K562 (cell line): ENCODE results near the gene WDR3. TPM values are rescaled to one million over a fixed set of nuclear protein-coding genes. Genes with fewer than 3 reads are reported as not detected.
A peak's percentile ranks its signal among the peaks of the same experiment; 100 is the strongest.

Source experiments
- BDP1 ChIP-seq: IDR thresholded peaks from 3 replicates; pipeline ENCODE4 v1.6.1; 2011; ENCODE audit not compliant: insufficient read length, insufficient read depth
- ETV6 ChIP-seq, 3 experiments: fragments of 150-350 bp in 1 of 3; sonication (generic) in 1 of 3; formaldehyde crosslinking in 1 of 3; IDR thresholded peaks; 2 replicates each; pipeline versions ENCODE4 v1.6.1 to v1.8.0; 2014 to 2022; ENCODE audit warnings: borderline replicate concordance in 2 of 3, low read depth in 2 of 3, antibody characterized with exemption in 1 of 3, low read length in 1 of 3, mild to moderate bottlenecking in 1 of 3, missing genetic modification reagents in 1 of 3
- FOSL1 ChIP-seq: fragments of 200-800 bp; sonication (Bioruptor generic); conservative IDR thresholded peaks from 2 replicates; pipeline ENCODE4 v1.6.1; 2016; ENCODE audit warnings: missing genetic modification characterization, missing compliant biosample characterization
- HES1 ChIP-seq: fragments of 450-650 bp; IDR thresholded peaks from 2 replicates; pipeline ENCODE4 v1.6.1; 2016; ENCODE audit warnings: low read depth, mild to moderate bottlenecking, moderate library complexity
- JUND ChIP-seq, 2 experiments: IDR thresholded peaks; 2 replicates in 1 of 2; 3 replicates in 1 of 2; pipeline ENCODE4 v1.6.1; 2011; ENCODE audit warnings: borderline replicate concordance in 2 of 2, low read depth in 2 of 2, low read length in 2 of 2, improper control_type of control experiment in 1 of 2, missing biosample characterization in 1 of 2, missing genetic modification characterization in 1 of 2, missing genetic modification reagents in 1 of 2
- NBN ChIP-seq: fragments of 450-650 bp; IDR thresholded peaks from 2 replicates; pipeline ENCODE4 v1.6.1; 2016; ENCODE audit warnings: low read depth, mild to moderate bottlenecking
- SETDB1 ChIP-seq: IDR thresholded peaks from one replicate; pipeline ENCODE4 v1.6.1; 2012; ENCODE audit warnings: low read length, control low read depth, inconsistent platforms
- SFPQ ChIP-seq: fragments of 200-400 bp; formaldehyde crosslinking; IDR thresholded peaks from 2 replicates; pipeline ENCODE4 v1.6.1; 2017; ENCODE audit warnings: mild to moderate bottlenecking, low read depth, low read length, moderate library complexity
- ZBTB9 ChIP-seq: fragments of 450-650 bp; formaldehyde crosslinking; IDR thresholded peaks from 2 replicates; pipeline ENCODE4 v1.4.0; 2020; ENCODE audit warnings: mild to moderate bottlenecking, moderate library complexity
- ZHX1 ChIP-seq: fragments of 150-350 bp; conservative IDR thresholded peaks from 2 replicates; pipeline ENCODE4 v1.6.1; 2014; ENCODE audit warnings: low read length
- ZZZ3 ChIP-seq: fragments of 450-650 bp; IDR thresholded peaks from 2 replicates; pipeline ENCODE4 v1.6.1; 2016; ENCODE audit warnings: antibody characterized with exemption, mild to moderate bottlenecking, moderate library complexity
- polyA plus RNA-seq, 8 experiments: library from polyadenylated mRNA; depleted of rRNA in 4 of 8; stranded (reverse) in 5 of 8; unstranded in 3 of 8; fragments of >200 nt; fragmentation: Nextera tagmentation in 2 of 8; fragmentation: Illumina TruSeq in 1 of 8; extraction: Ambion mirVana in 2 of 8; extraction: Trizol in 1 of 8; gene quantifications; 2 replicates each; pipeline versions ENCODE4 v1.2.1 to v1.2.3, GENCODE V29; 2011 to 2014; ENCODE audit warnings: inconsistent platforms in 1 of 8, missing spikeins in 1 of 8
- total RNA-seq, 7 experiments: library from RNA; depleted of rRNA in 6 of 7; stranded (reverse); fragments of >200 nt in 6 of 7; fragmentation: Illumina TruSeq in 2 of 7; extraction: Trizol in 2 of 7; gene quantifications; 2 replicates each; pipeline versions ENCODE4 v1.2.1 to v1.2.3, GENCODE V29; 2011 to 2021; ENCODE audit warnings: low replicate concordance in 1 of 7
- TF ChIP-seq, protein P1 (sequence below): fragments of 150-350 bp; IDR thresholded peaks from 2 replicates; pipeline ENCODE4 v1.6.1; 2014; ENCODE audit warnings: low read depth, mild to moderate bottlenecking, low read length, borderline replicate concordance

Gene WDR3
- total and polyA plus RNA-seq, 9 of the 15 experiments (the other 6 are each of a cell fraction or from before 2014, with no cell fraction given): 40.6 to 122 (median 76.5) TPM

DNA sequence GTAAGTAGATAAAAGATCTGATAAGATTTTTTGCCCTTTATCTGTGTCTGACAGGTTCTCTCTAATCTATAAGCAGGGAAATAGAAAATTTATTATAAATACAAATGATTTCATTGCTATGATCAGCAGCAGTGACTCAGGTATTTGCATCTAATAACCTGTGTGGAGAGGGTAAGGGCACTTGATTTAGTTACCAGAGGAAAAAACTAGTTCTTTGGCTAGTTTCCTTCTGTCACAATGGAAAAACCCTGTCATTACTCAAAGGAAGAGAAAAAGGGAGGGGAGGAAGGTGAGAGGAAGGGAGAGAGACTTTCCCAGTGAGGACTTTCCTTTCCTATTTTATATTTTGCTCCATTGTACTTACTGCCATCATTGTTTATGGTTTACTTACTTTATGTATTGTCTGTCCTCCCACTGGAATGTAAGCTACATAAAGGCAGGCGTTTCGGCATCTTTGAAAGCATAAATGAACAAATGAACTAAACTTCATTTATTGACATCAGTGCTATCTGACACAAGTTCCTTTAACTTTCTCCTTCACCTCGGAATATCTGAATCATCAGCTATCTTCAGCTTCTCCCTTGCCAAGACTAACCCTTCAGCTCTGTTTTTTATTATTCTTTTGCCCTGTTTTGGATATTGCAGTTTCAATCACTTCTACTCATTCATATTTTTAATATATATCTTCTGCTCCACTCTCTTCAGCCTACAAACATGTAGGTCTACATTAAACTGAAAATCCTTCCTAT, 34.9 kb downstream of the WDR3 start (continued):
- TF ChIP-seq, protein P1, sequence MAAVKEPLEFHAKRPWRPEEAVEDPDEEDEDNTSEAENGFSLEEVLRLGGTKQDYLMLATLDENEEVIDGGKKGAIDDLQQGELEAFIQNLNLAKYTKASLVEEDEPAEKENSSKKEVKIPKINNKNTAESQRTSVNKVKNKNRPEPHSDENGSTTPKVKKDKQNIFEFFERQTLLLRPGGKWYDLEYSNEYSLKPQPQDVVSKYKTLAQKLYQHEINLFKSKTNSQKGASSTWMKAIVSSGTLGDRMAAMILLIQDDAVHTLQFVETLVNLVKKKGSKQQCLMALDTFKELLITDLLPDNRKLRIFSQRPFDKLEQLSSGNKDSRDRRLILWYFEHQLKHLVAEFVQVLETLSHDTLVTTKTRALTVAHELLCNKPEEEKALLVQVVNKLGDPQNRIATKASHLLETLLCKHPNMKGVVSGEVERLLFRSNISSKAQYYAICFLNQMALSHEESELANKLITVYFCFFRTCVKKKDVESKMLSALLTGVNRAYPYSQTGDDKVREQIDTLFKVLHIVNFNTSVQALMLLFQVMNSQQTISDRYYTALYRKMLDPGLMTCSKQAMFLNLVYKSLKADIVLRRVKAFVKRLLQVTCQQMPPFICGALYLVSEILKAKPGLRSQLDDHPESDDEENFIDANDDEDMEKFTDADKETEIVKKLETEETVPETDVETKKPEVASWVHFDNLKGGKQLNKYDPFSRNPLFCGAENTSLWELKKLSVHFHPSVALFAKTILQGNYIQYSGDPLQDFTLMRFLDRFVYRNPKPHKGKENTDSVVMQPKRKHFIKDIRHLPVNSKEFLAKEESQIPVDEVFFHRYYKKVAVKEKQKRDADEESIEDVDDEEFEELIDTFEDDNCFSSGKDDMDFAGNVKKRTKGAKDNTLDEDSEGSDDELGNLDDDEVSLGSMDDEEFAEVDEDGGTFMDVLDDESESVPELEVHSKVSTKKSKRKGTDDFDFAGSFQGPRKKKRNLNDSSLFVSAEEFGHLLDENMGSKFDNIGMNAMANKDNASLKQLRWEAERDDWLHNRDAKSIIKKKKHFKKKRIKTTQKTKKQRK: no peak
- no peak for TF ChIP-seq ZZZ3
- no peak for TF ChIP-seq NBN
- peak; percentile 58 for TF ChIP-seq FOSL1
- no peak for TF ChIP-seq ZBTB9 (CRISPR knock-in tag)
- no peak for TF ChIP-seq SETDB1
- TF ChIP-seq SFPQ: no peak
- no peak for TF ChIP-seq JUND (IDR thresholded peaks at IDR 0.05; ENCODE audit: borderline replicate concordance, low read depth, low read length)
- peak; percentile 59; the same call in 1 of the 3 replicates for TF ChIP-seq JUND (tag; IDR thresholded peaks at IDR 0.05; ENCODE audit: borderline replicate concordance, low read depth, low read length)
- TF ChIP-seq ZHX1: no peak
- no peak for TF ChIP-seq HES1
- no peak for TF ChIP-seq ETV6 (IDR thresholded peaks at IDR 0.05; ENCODE audit: borderline replicate concordance in 1 of 2, low read depth in 2 of 2, low read length in 1 of 2)
- no peak for TF ChIP-seq ETV6 (CRISPR knock-in tag; IDR thresholded peaks at IDR 0.05; ENCODE audit: borderline replicate concordance)
- no peak for TF ChIP-seq BDP1
